ENCODE results near the gene ABCD1. TPM values are rescaled to one million over a fixed set of nuclear protein-coding genes. Genes with fewer than 3 reads are reported as not detected.

Gene ABCD1
- total RNA-seq, 1 experiment from 2014 or later: 86.6 TPM

DNA sequence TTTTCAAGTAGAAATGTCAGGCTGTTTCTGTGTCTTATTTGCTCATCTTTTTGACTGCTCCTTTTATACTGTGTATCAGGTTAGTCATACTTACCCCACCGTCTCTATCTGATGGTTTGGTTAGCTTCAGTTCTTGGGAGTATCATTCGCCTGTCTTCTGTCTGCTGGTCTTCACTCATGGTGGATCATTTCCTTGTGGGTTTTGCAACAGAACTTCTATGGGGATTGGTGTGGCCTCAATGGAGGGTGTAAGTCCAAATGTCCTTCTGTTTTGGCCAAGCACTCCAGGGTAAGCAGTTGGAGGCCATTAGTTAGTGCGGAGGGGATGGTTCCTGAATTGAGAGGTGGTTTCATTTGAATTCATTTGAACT is 7.2 kb downstream of the ABCD1 start:
- Histone ChIP-seq H3K4me3 (ENCODE audit: low read depth in 2 of 2, low read length in 2 of 2) (no peak overlapping the region), H3K27ac (ENCODE audit: low read length) (no peak overlapping the region), H3K27me3 (ENCODE audit: control insufficient read depth, insufficient read depth, low read length) (no peaks in the 10 kb centered on the region), H3K4me1 (ENCODE audit: control insufficient read depth, insufficient read depth, low read length) (peaks cover 14% of the 10 kb centered on the region), H3K36me3 (ENCODE audit: control insufficient read depth, insufficient read depth, low read length) (no peaks in the 10 kb centered on the region), H3K9me3 (ENCODE audit: control insufficient read depth, insufficient read depth, low read depth, low read length) (0 out of 2 replicates have a peak, but pooled peaks cover 3% of the 10 kb centered on the region)
- ATAC-seq (no peak), DNase-seq (ENCODE audit: low read depth, low spot score) (no peak)
- TF ChIP-seq, protein P1, sequence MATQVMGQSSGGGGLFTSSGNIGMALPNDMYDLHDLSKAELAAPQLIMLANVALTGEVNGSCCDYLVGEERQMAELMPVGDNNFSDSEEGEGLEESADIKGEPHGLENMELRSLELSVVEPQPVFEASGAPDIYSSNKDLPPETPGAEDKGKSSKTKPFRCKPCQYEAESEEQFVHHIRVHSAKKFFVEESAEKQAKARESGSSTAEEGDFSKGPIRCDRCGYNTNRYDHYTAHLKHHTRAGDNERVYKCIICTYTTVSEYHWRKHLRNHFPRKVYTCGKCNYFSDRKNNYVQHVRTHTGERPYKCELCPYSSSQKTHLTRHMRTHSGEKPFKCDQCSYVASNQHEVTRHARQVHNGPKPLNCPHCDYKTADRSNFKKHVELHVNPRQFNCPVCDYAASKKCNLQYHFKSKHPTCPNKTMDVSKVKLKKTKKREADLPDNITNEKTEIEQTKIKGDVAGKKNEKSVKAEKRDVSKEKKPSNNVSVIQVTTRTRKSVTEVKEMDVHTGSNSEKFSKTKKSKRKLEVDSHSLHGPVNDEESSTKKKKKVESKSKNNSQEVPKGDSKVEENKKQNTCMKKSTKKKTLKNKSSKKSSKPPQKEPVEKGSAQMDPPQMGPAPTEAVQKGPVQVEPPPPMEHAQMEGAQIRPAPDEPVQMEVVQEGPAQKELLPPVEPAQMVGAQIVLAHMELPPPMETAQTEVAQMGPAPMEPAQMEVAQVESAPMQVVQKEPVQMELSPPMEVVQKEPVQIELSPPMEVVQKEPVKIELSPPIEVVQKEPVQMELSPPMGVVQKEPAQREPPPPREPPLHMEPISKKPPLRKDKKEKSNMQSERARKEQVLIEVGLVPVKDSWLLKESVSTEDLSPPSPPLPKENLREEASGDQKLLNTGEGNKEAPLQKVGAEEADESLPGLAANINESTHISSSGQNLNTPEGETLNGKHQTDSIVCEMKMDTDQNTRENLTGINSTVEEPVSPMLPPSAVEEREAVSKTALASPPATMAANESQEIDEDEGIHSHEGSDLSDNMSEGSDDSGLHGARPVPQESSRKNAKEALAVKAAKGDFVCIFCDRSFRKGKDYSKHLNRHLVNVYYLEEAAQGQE (IDR thresholded peaks at IDR 0.05; ENCODE audit: insufficient read depth in 1 of 2, low read depth in 2 of 2, low read length in 1 of 2): no peak
- TF ChIP-seq, protein P2, sequence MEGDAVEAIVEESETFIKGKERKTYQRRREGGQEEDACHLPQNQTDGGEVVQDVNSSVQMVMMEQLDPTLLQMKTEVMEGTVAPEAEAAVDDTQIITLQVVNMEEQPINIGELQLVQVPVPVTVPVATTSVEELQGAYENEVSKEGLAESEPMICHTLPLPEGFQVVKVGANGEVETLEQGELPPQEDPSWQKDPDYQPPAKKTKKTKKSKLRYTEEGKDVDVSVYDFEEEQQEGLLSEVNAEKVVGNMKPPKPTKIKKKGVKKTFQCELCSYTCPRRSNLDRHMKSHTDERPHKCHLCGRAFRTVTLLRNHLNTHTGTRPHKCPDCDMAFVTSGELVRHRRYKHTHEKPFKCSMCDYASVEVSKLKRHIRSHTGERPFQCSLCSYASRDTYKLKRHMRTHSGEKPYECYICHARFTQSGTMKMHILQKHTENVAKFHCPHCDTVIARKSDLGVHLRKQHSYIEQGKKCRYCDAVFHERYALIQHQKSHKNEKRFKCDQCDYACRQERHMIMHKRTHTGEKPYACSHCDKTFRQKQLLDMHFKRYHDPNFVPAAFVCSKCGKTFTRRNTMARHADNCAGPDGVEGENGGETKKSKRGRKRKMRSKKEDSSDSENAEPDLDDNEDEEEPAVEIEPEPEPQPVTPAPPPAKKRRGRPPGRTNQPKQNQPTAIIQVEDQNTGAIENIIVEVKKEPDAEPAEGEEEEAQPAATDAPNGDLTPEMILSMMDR (IDR thresholded peaks at IDR 0.05): no peak
- TF ChIP-seq SIN3A (IDR thresholded peaks at IDR 0.05; ENCODE audit: borderline replicate concordance, insufficient read depth, low read depth, low read length): no peak
- TF ChIP-seq POLR2AphosphoS5 (IDR thresholded peaks at IDR 0.05; ENCODE audit: low read depth, low read length): no peak
- no peak for TF ChIP-seq TCF7L2 (IDR thresholded peaks at IDR 0.05; ENCODE audit: low read depth, low read length)
- CTCF ChIA-PET: no interaction called here
- BruUV-seq (replicated peaks): no TSS peak
- in situ Hi-C loops (cut with HindIII; ENCODE audit: low pct_unique_long_range_greater_than_20kb, low sequenced_read_pairs) (no loop called here), intact Hi-C loops (cut with micrococcal nuclease; ENCODE audit: unreplicated experiment) (no loop called here)
- POLR2A ChIA-PET: no interaction called here

DNA sequence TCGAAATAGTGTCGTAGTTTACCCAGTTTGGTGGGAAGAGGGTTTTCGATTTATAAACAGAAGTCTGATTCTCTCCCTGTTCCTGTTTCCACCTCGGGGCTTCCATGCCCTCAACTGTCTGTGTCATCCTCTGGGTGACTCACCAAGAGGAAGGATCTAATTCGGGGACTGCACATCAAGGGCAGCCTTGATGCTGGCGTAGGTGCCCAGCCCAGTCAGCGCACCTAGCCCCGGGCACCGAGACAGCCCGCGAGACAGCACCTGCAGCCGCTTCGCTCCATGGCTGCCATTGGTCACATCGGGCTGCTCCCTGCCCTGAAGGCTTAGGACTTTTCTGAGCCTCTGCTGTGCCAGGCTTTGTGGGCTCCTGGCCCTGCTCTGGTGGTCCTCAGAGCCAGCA is 7.7 kb downstream of the ABCD1 start:
- BruUV-seq (replicated peaks): no TSS peak
- CTCF ChIA-PET: no interaction called here
- Histone ChIP-seq H3K36me3 (ENCODE audit: control insufficient read depth, insufficient read depth, low read length) (no peaks in the 10 kb centered on the region), H3K9me3 (ENCODE audit: control insufficient read depth, insufficient read depth, low read depth, low read length) (0 out of 2 replicates have a peak, but pooled peaks cover 3% of the 10 kb centered on the region), H3K4me1 (ENCODE audit: control insufficient read depth, insufficient read depth, low read length) (peaks cover 9% of the 10 kb centered on the region), H3K27ac (ENCODE audit: low read length) (no peak overlapping the region), H3K4me3 (ENCODE audit: low read depth in 2 of 2, low read length in 2 of 2) (no peak overlapping the region), H3K27me3 (ENCODE audit: control insufficient read depth, insufficient read depth, low read length) (no peaks in the 10 kb centered on the region)
- ATAC-seq: no peak
- in situ Hi-C loops (cut with HindIII; ENCODE audit: low pct_unique_long_range_greater_than_20kb, low sequenced_read_pairs): no loop called here
- TF ChIP-seq POLR2AphosphoS5 (IDR thresholded peaks at IDR 0.05; ENCODE audit: low read depth, low read length): no peak
- no peak for TF ChIP-seq TCF7L2 (IDR thresholded peaks at IDR 0.05; ENCODE audit: low read depth, low read length)
- TF ChIP-seq, protein P1 (IDR thresholded peaks at IDR 0.05; ENCODE audit: insufficient read depth in 1 of 2, low read depth in 2 of 2, low read length in 1 of 2): no peak
- TF ChIP-seq, protein P2 (IDR thresholded peaks at IDR 0.05): no peak
- no peak for TF ChIP-seq SIN3A (IDR thresholded peaks at IDR 0.05; ENCODE audit: borderline replicate concordance, insufficient read depth, low read depth, low read length)
- POLR2A ChIA-PET: no interaction called here
- intact Hi-C loops (cut with micrococcal nuclease; ENCODE audit: unreplicated experiment): no loop called here
- DNase-seq (ENCODE audit: low read depth, low spot score): no peak

Measured in Panc1 (cell line).